ENCODE measurements around the gene CBX4. TPM values are rescaled to one million over a fixed set of nuclear protein-coding genes. Genes with fewer than 3 reads are reported as not detected.

Gene CBX4
- total and polyA plus RNA-seq, 2 of the 13 experiments (the other 11 are each of a cell fraction or from before 2014, with no cell fraction given): 25.8 to 50.8 TPM

DNA sequence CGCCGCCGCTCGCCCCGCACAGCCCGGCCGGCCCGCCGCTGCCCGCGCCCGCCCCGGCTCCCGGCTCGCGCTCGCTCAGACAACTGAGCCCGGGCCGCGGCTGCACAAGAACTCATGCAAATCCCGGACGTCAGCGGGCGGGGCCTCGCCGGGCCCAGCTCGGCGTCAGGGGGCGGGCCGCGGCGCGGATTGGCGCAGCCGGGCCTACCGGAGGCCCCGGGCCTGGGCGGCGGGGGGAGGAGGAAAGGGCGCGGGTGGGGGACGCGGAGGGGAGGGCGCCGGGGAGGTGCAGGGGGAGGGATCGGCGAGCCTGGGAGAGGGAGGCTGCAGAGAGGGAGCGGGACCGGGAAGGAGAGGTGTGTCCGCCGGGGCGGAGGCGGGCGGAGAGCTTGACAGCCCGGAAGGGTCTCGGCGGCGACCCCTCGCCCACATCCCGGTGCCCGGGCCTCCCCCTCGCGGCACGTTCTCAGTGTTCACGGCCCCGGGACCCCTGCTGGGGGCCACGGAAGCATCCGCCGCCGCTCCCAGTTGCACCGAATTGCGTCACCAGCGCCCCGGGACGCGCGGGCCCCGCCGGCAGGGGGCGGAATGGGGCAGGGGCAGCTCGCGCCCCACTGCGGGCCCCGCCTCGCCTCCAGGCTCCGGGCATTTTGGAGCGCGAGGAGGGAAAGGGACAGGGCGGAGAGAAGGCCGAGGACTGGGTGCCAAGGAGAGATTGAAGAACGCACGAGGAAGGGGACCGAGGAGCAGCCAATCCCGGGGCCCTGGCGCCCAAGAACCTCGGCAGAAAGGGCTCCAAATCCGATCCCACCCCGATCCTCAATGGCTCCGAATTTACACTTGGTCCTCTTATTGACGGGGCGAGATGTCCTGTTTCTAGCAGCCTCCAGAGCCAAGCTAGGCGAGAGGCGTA, at the start of gene CBX4 (continued):
- TF ChIP-seq, protein P1, sequence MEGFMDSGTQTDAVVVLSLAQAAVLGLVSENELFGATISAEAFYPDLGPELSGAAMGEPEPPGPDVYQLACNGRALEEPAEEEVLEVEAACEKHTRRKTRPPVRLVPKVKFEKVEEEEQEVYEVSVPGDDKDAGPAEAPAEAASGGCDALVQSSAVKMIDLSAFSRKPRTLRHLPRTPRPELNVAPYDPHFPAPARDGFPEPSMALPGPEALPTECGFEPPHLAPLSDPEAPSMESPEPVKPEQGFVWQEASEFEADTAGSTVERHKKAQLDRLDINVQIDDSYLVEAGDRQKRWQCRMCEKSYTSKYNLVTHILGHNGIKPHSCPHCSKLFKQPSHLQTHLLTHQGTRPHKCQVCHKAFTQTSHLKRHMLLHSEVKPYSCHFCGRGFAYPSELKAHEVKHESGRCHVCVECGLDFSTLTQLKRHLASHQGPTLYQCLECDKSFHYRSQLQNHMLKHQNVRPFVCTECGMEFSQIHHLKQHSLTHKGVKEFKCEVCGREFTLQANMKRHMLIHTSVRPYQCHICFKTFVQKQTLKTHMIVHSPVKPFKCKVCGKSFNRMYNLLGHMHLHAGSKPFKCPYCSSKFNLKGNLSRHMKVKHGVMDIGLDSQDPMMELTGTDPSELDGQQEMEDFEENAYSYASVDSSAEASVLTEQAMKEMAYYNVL (CRISPR knock-in tag; IDR thresholded peaks at IDR 0.05; ENCODE audit: borderline replicate concordance): peak; percentile 46; the same call in 1 of the 2 replicates
- no peak for TF ChIP-seq ZNF879 (CRISPR knock-in tag; IDR thresholded peaks at IDR 0.05)
- peak; percentile 56; the same call in 1 of the 2 replicates for TF ChIP-seq AHR (CRISPR knock-in tag; IDR thresholded peaks at IDR 0.05)
- TF ChIP-seq, protein P2, sequence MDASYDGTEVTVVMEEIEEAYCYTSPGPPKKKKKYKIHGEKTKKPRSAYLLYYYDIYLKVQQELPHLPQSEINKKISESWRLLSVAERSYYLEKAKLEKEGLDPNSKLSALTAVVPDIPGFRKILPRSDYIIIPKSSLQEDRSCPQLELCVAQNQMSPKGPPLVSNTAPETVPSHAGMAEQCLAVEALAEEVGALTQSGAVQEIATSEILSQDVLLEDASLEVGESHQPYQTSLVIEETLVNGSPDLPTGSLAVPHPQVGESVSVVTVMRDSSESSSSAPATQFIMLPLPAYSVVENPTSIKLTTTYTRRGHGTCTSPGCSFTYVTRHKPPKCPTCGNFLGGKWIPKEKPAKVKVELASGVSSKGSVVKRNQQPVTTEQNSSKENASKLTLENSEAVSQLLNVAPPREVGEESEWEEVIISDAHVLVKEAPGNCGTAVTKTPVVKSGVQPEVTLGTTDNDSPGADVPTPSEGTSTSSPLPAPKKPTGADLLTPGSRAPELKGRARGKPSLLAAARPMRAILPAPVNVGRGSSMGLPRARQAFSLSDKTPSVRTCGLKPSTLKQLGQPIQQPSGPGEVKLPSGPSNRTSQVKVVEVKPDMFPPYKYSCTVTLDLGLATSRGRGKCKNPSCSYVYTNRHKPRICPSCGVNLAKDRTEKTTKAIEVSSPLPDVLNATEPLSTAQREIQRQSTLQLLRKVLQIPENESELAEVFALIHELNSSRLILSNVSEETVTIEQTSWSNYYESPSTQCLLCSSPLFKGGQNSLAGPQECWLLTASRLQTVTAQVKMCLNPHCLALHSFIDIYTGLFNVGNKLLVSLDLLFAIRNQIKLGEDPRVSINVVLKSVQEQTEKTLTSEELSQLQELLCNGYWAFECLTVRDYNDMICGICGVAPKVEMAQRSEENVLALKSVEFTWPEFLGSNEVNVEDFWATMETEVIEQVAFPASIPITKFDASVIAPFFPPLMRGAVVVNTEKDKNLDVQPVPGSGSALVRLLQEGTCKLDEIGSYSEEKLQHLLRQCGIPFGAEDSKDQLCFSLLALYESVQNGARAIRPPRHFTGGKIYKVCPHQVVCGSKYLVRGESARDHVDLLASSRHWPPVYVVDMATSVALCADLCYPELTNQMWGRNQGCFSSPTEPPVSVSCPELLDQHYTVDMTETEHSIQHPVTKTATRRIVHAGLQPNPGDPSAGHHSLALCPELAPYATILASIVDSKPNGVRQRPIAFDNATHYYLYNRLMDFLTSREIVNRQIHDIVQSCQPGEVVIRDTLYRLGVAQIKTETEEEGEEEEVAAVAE (CRISPR knock-in tag; IDR thresholded peaks at IDR 0.05; ENCODE audit: borderline replicate concordance): 0 out of 2 replicates have a peak, but pooled peaks have one; percentile 45
- peak; percentile 87 for TF ChIP-seq POLR2G (IDR thresholded peaks at IDR 0.05; ENCODE audit: low read depth, low read length)
- TF ChIP-seq NFYB (CRISPR knock-in tag; IDR thresholded peaks at IDR 0.05): peak; percentile 55
- TF ChIP-seq JDP2 (CRISPR knock-in tag; IDR thresholded peaks at IDR 0.05; ENCODE audit: borderline replicate concordance): no peak
- no peak for TF ChIP-seq ISX (CRISPR knock-in tag; conservative IDR thresholded peaks at IDR 0.05)
- peak; percentile 83; the same call in 1 of the 2 replicates for TF ChIP-seq SETDB1 (CRISPR knock-in tag; IDR thresholded peaks at IDR 0.05; ENCODE audit: borderline replicate concordance)
- no peak for TF ChIP-seq KLF15 (CRISPR knock-in tag; IDR thresholded peaks at IDR 0.05; ENCODE audit: borderline replicate concordance)
- TF ChIP-seq ZNF160 (CRISPR knock-in tag; IDR thresholded peaks at IDR 0.05): 0 out of 2 replicates have a peak, but pooled peaks have one; percentile 20
- peak; percentile 10; the same call in 1 of the 2 replicates for TF ChIP-seq SOX13 (IDR thresholded peaks at IDR 0.05)
- TF ChIP-seq SOX13 (CRISPR knock-in tag; conservative IDR thresholded peaks at IDR 0.05 in 1 of 2, IDR thresholded peaks at IDR 0.05 in 1 of 2): no peak; a peak in 2 of 4 replicates
- TF ChIP-seq TEAD3 (CRISPR knock-in tag; optimal IDR thresholded peaks at IDR 0.05; ENCODE audit: borderline replicate concordance): peak; percentile 60
- TF ChIP-seq, protein P3, sequence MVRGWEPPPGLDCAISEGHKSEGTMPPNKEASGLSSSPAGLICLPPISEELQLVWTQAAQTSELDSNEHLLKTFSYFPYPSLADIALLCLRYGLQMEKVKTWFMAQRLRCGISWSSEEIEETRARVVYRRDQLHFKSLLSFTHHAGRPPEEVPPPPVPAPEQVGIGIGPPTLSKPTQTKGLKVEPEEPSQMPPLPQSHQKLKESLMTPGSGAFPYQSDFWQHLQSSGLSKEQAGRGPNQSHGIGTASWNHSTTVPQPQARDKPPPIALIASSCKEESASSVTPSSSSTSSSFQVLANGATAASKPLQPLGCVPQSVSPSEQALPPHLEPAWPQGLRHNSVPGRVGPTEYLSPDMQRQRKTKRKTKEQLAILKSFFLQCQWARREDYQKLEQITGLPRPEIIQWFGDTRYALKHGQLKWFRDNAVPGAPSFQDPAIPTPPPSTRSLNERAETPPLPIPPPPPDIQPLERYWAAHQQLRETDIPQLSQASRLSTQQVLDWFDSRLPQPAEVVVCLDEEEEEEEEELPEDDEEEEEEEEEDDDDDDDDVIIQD (CRISPR knock-in tag; IDR thresholded peaks at IDR 0.05; ENCODE audit: low read depth): no peak
- TF ChIP-seq NAIF1 (CRISPR knock-in tag; IDR thresholded peaks at IDR 0.05; ENCODE audit: borderline replicate concordance): peak; percentile 48; the same call in 1 of the 2 replicates
- no peak for TF ChIP-seq REL (CRISPR knock-in tag; conservative IDR thresholded peaks at IDR 0.05)
- TF ChIP-seq, protein P4, sequence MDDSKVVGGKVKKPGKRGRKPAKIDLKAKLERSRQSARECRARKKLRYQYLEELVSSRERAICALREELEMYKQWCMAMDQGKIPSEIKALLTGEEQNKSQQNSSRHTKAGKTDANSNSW (CRISPR knock-in tag; IDR thresholded peaks at IDR 0.05; ENCODE audit: borderline replicate concordance): peak; percentile 37; the same call in 1 of the 2 replicates
- TF ChIP-seq ZNF441 (CRISPR knock-in tag; IDR thresholded peaks at IDR 0.05; ENCODE audit: borderline replicate concordance): peak; percentile 70; the same call in 1 of the 2 replicates
- peak; percentile 91; the same call in 1 of the 2 replicates for TF ChIP-seq SMAD1 (CRISPR knock-in tag; IDR thresholded peaks at IDR 0.05; ENCODE audit: borderline replicate concordance, low read depth)
